Measurements from ENCODE around the gene MCCC1.
"Not testable (repeated sequence)": the region's sequence is repeated elsewhere in the genome, so short reads cannot be mapped to it uniquely, and the experiment has no call there.

MCCC1 gene

GRCh38 chr3:183106635-183107034 lies 7.3 kb upstream of the MCCC1 start:
- Histone ChIP-seq H3K79me2 (ENCODE audit: insufficient read depth, low read length) (no peaks in the 10 kb centered on the region), H3K9me3 (ENCODE audit: insufficient read depth, low read depth, low read length) (no peaks in the 10 kb centered on the region), H3K4me2 (ENCODE audit: low read depth, low read length, poor library complexity, severe bottlenecking) (no peak overlapping the region), H3K27me3 (ENCODE audit: insufficient read depth, low read length, poor library complexity, severe bottlenecking) (no peaks in the 10 kb centered on the region), H2AFZ (ENCODE audit: low read length) (no peak overlapping the region), H3K9me2 (replicated peaks; ENCODE audit: low read depth, low read length) (no peaks in the 10 kb centered on the region), H3K9ac (ENCODE audit: low read depth, low read length, poor library complexity, severe bottlenecking) (no peak overlapping the region), H3F3A (ENCODE audit: low read depth) (no peaks in the 10 kb centered on the region), H3K36me3 (ENCODE audit: insufficient read depth, low read length) (no peaks in the 10 kb centered on the region), H3K4me1 (ENCODE audit: insufficient read depth, low read length, poor library complexity, severe bottlenecking) (no peaks in the 10 kb centered on the region), H4K20me1 (ENCODE audit: insufficient read depth, low read length, poor library complexity, severe bottlenecking) (no peaks in the 10 kb centered on the region), H3K4me3 (ENCODE audit: low read length, poor library complexity, severe bottlenecking) (no peak overlapping the region)
- TF ChIP-seq CTCF (conservative IDR thresholded peaks at IDR 0.05; ENCODE audit: low read length) (no peak), EZH2phosphoT487 (IDR thresholded peaks at IDR 0.05; ENCODE audit: borderline replicate concordance) (no peak)

DNA sequence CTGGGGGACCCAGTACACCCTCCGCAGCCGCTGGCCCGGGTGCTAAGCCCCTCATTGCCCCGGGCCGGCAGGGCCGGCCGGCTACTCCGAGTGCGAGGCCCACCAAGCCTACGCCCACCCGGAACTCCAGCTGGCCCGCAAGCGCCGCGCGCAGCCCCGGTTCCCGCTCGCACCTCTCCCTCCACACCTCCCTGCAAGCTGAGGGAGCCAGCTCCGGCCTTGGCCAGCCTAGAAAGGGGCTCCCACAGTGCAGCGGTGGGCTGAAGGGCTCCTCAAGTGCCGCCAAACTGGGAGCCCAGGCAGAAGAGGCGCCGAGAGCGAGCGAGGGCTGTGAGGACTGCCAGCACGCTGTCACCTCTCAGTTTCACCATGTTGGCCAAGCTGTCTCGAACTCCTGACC lies 4.7 kb upstream of the MCCC1 start:
- H3K36me3 ChIP-seq (ENCODE audit: insufficient read depth, low read length); H3K4me3 ChIP-seq (ENCODE audit: low read length, poor library complexity, severe bottlenecking); H3K9me2 ChIP-seq (replicated peaks; ENCODE audit: low read depth, low read length); H3K4me2 ChIP-seq (ENCODE audit: low read depth, low read length, poor library complexity, severe bottlenecking); H2AFZ ChIP-seq (ENCODE audit: low read length); H3K9ac ChIP-seq (ENCODE audit: low read depth, low read length, poor library complexity, severe bottlenecking); H3K4me1 ChIP-seq (ENCODE audit: insufficient read depth, low read length, poor library complexity, severe bottlenecking); H3K79me2 ChIP-seq (ENCODE audit: insufficient read depth, low read length); H3K27me3 ChIP-seq (ENCODE audit: insufficient read depth, low read length, poor library complexity, severe bottlenecking); H3K9me3 ChIP-seq (ENCODE audit: insufficient read depth, low read depth, low read length); H4K20me1 ChIP-seq (ENCODE audit: insufficient read depth, low read length, poor library complexity, severe bottlenecking); H3F3A ChIP-seq (ENCODE audit: low read depth): not testable (repeated sequence)

DNA sequence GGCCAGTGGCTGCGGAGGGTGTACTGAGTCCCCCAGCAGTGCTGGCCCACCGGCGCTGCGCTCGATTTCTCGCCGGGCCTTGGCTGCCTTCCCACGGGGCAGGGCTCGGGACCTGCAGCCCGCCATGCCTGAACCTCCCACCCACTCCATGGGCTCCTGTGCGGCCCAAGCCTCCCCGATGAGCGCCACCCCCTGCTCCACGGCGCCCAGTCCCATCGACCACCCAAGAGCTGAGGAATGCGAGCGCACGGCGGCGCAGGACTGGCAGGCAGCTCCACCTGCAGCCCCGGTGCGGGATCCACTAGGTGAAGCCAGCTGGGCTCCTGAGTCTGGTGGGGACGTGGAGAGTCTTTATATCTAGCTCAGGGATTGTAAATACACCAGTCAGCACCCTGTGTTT lies 1.7 kb upstream of the MCCC1 start:
- H4K20me1 ChIP-seq (ENCODE audit: insufficient read depth, low read length, poor library complexity, severe bottlenecking); H3F3A ChIP-seq (ENCODE audit: low read depth); H3K36me3 ChIP-seq (ENCODE audit: insufficient read depth, low read length); H3K9me2 ChIP-seq (replicated peaks; ENCODE audit: low read depth, low read length); H3K27me3 ChIP-seq (ENCODE audit: insufficient read depth, low read length, poor library complexity, severe bottlenecking); H3K9ac ChIP-seq (ENCODE audit: low read depth, low read length, poor library complexity, severe bottlenecking); H3K4me2 ChIP-seq (ENCODE audit: low read depth, low read length, poor library complexity, severe bottlenecking); H3K9me3 ChIP-seq (ENCODE audit: insufficient read depth, low read depth, low read length); H3K4me3 ChIP-seq (ENCODE audit: low read length, poor library complexity, severe bottlenecking); H2AFZ ChIP-seq (ENCODE audit: low read length): not testable (repeated sequence)
- peaks cover 29% of the 10 kb centered on the region for H3K79me2 ChIP-seq (ENCODE audit: insufficient read depth, low read length)
- H3K4me1 ChIP-seq (ENCODE audit: insufficient read depth, low read length, poor library complexity, severe bottlenecking) = peaks cover 23% of the 10 kb centered on the region

DNA sequence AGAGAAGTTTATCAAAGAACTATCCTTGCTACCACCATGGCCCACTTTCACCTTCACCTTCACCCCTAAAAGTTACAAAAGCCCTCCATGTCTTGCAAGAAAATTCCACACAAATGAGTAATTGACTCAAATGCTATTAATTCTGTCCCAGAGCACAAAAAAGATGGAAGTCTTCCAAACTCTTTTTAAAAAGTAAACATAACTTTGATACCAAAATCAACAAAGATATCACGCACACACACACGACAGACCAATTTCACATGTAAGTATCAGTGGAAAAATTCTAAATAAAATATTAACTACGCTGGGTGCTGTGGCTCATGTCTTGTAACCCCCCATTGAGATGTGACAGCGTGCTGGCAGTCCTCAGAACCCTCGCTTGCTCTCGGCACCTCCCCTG lies 1.1 kb upstream of the MCCC1 start:
- Histone ChIP-seq H3K36me3 (ENCODE audit: insufficient read depth, low read length) (no peaks in the 10 kb centered on the region), H3K9ac (ENCODE audit: low read depth, low read length, poor library complexity, severe bottlenecking) (peak overlapping the region; percentile 58), H3K4me1 (ENCODE audit: insufficient read depth, low read length, poor library complexity, severe bottlenecking) (peaks cover 28% of the 10 kb centered on the region), H3K9me2 (replicated peaks; ENCODE audit: low read depth, low read length) (no peaks in the 10 kb centered on the region), H3F3A (ENCODE audit: low read depth) (no peaks in the 10 kb centered on the region), H3K9me3 (ENCODE audit: insufficient read depth, low read depth, low read length) (no peaks in the 10 kb centered on the region), H4K20me1 (ENCODE audit: insufficient read depth, low read length, poor library complexity, severe bottlenecking) (peaks cover 5% of the 10 kb centered on the region), H3K79me2 (ENCODE audit: insufficient read depth, low read length) (peaks cover 34% of the 10 kb centered on the region), H2AFZ (ENCODE audit: low read length) (no peak overlapping the region), H3K4me2 (ENCODE audit: low read depth, low read length, poor library complexity, severe bottlenecking) (peak overlapping the region; percentile 84), H3K4me3 (ENCODE audit: low read length, poor library complexity, severe bottlenecking) (no peak overlapping the region), H3K27me3 (ENCODE audit: insufficient read depth, low read length, poor library complexity, severe bottlenecking) (no peaks in the 10 kb centered on the region)
- TF ChIP-seq CTCF (conservative IDR thresholded peaks at IDR 0.05; ENCODE audit: low read length) (no peak), EZH2phosphoT487 (IDR thresholded peaks at IDR 0.05; ENCODE audit: borderline replicate concordance) (no peak)
